GM13976 (cell line): ENCODE results near the gene ADAMTS16.

Experiments used
- DNase-seq: peaks from one replicate; pipeline ENCODE4 v3.0.0; 2012; ENCODE audit warnings: low spot score
- in situ Hi-C: fragments of 300-500 bp; cut with MboI; formaldehyde crosslinking; loops from one replicate; pipeline ENCODE4 v1.12.0; 2022; ENCODE audit warnings: low sequenced_read_pairs, mixed read lengths, inconsistent platforms; ENCODE audit not compliant: unreplicated experiment
- TF ChIP-seq, protein P1 (sequence below): IDR thresholded peaks from 2 replicates; pipeline ENCODE4 v1.5.1; 2012; ENCODE audit warnings: borderline replicate concordance, mild to moderate bottlenecking; ENCODE audit not compliant: insufficient read depth; ENCODE audit errors: extremely low read depth, missing control alignments, control extremely low read depth

The ADAMTS16 gene

GRCh38 chr5:5276951-5277517, 136.9 kb downstream of the ADAMTS16 start:
- DNase-seq: no peak
- in situ Hi-C loops: no loop called here
- TF ChIP-seq, protein P1, sequence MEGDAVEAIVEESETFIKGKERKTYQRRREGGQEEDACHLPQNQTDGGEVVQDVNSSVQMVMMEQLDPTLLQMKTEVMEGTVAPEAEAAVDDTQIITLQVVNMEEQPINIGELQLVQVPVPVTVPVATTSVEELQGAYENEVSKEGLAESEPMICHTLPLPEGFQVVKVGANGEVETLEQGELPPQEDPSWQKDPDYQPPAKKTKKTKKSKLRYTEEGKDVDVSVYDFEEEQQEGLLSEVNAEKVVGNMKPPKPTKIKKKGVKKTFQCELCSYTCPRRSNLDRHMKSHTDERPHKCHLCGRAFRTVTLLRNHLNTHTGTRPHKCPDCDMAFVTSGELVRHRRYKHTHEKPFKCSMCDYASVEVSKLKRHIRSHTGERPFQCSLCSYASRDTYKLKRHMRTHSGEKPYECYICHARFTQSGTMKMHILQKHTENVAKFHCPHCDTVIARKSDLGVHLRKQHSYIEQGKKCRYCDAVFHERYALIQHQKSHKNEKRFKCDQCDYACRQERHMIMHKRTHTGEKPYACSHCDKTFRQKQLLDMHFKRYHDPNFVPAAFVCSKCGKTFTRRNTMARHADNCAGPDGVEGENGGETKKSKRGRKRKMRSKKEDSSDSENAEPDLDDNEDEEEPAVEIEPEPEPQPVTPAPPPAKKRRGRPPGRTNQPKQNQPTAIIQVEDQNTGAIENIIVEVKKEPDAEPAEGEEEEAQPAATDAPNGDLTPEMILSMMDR: no peak

DNA sequence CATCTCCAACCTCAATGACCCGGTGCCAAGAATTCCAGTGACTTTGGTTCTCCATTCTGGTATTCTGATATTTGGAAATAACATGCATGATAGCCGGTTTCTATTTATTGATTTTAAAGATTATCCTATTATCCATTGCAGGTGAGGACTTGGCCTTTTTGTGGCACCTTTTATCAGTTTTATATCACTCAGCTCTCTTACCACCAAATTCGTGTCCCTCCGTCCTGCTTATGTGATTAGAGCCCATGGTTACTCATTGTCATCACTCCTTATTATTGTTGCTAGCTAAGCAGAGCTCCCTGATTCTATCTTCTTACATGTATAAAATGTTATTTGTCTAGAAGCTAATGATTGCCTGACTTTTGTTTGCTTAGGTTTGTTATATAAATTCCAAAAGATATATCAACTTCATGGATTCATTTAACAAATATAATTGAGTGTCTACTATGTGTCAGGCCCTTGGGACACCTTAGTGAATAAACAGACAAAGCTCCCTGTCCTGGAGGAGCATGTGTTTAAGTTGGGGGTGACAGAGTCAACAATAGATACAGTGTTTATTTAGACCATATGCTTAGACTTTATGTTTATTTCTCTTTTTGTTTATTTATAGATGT, 138.2 kb downstream of the ADAMTS16 start:
- in situ Hi-C loops: no loop called here
- DNase-seq: no peak
- TF ChIP-seq, protein P1: no peak

DNA sequence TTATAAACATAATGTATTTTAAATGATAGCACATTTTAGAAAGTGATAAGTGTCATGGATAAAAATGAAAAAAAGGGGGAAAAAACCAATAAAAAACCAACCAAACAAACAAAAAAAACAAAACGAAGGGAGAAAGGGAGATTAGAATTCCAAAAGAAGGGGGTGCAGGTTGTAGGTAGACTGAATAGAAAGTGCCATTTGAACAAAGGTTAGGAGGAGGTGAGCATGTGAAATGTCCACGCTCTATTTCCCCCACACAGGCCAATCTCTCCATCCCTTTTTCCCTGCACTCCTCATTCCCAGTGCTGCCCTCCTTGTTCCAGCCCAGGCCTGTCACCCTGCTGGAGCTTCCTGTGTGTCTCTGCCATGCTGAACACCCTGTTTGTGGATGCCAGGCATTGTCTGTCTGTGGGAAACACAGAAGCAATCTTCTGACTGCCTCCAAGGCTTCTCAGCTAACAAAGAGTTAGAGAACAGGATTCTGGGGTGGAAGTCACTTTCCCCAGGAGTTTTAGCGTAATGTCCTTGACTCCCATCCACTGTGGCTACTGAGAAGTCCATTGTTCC, 138.8 kb downstream of the ADAMTS16 start:
- in situ Hi-C loops: no loop called here
- TF ChIP-seq, protein P1: no peak
- no peak for DNase-seq

- TF ChIP-seq, protein P1: no peak
- DNase-seq: no peak
- in situ Hi-C loops: no loop called here
These were observed 145.8 kb downstream of the ADAMTS16 start for GRCh38 chr5:5285906-5286305.

DNA sequence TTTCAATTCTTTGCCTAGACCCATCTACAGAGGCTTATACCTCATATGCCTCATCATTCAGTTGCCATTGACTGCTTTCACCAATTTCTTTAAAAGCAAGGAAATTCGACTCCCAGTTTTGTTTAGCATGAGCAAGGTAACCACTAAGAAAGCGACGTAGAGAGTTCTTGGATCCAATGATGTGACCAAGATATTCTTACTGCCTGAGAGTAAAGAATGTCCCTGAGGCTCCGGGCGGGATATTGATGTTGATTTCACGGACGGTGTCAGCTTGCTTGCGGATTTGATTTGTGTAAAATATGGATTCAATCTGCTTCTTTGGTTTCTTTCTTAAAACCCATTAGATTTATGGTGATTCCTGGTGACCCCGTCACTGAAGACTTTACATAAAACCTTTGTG, 147.3 kb downstream of the ADAMTS16 start:
- no peak for DNase-seq
- in situ Hi-C loops: no loop called here
- TF ChIP-seq, protein P1: no peak

DNA sequence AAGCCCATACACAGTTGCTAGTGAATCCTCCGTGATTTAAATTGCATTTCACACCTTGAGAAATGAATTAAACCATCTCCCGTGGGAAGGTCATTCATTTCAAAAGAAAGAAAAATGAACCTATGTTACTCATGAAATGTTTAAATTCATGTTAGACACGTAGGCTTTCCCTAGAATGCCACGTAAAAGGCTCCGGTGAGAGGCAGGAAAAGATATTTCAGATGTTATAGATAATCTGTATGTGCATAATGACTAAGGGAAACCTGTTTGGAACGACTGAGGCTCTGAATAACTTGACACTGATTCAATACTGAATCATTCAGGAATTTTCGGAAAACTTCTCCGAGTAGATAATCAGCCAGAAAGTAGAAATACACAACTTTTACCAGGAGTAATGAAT, 148.1 kb downstream of the ADAMTS16 start:
- in situ Hi-C loops: no loop called here
- DNase-seq: no peak
- TF ChIP-seq, protein P1: no peak
